A673 (cell line): ENCODE data around the gene CEP95. TPM values are rescaled to one million over a fixed set of nuclear protein-coding genes. Genes with fewer than 3 reads are reported as not detected.

ENCODE experiments used
- BruUV-seq: library from RNA; stranded (reverse); fragments of 400-500 nt; replicated peaks from 2 replicates; lab custom pipeline; 2021; lab: Mats Ljungman, UMichigan
- CTCF ChIA-PET: fragments of 300-600 bp; sonication (Branson Sonifier 250); formaldehyde crosslinking; loops from one replicate; lab custom pipeline; 2022; ENCODE audit warnings: antibody characterized with exemption; lab: Charles Lee
- POLR2A ChIA-PET: fragments of 300-600 bp; sonication (Branson Sonifier 250); formaldehyde crosslinking; loops from one replicate; lab custom pipeline; 2022; ENCODE audit warnings: antibody characterized with exemption; ENCODE audit not compliant: low non-redundant PET; lab: Charles Lee
- DNase-seq: peaks from one replicate; pipeline ENCODE4 v3.0.0-alpha.2; 2015; ENCODE audit warnings: low spot score
- H3K27ac ChIP-seq: fragments of 200-600 bp; sonication (generic); 2 replicates; pipeline ENCODE4 v1.5.1; 2016; ENCODE audit warnings: mixed run types, low read depth, mild to moderate bottlenecking, mixed read lengths, antibody characterized with exemption, low read length; ENCODE audit not compliant: poor library complexity, severe bottlenecking
- H3K27me3 ChIP-seq: fragments of 200-600 bp; sonication (generic); replicated peaks from 2 replicates; pipeline ENCODE4 v1.6.1; 2017; ENCODE audit warnings: mixed run types, low read depth, mild to moderate bottlenecking, mixed read lengths, antibody characterized with exemption, low read length; ENCODE audit not compliant: insufficient read depth, poor library complexity
- H3K36me3 ChIP-seq: fragments of 200-600 bp; sonication (generic); 2 replicates; pipeline ENCODE4 v1.6.1; 2016; ENCODE audit warnings: mixed run types, mild to moderate bottlenecking, mixed read lengths, antibody characterized with exemption, low read length; ENCODE audit not compliant: insufficient read depth, poor library complexity, severe bottlenecking
- H3K4me1 ChIP-seq: fragments of 200-600 bp; sonication (generic); 2 replicates; pipeline ENCODE4 v1.6.1; 2017; ENCODE audit warnings: mixed run types, mild to moderate bottlenecking, mixed read lengths, antibody characterized with exemption, low read length; ENCODE audit not compliant: insufficient read depth, poor library complexity, severe bottlenecking
- H3K4me3 ChIP-seq: fragments of 200-600 bp; sonication (generic); 2 replicates; pipeline ENCODE4 v1.5.1; 2016; ENCODE audit warnings: low read depth, mixed run types, mild to moderate bottlenecking, mixed read lengths, low read length; ENCODE audit not compliant: poor library complexity, severe bottlenecking
- H3K9me3 ChIP-seq: fragments of 200-600 bp; sonication (generic); 2 replicates; pipeline ENCODE4 v1.6.1; 2016; ENCODE audit warnings: mixed run types, low read depth, mild to moderate bottlenecking, mixed read lengths, antibody characterized with exemption, low read length; ENCODE audit not compliant: poor library complexity, severe bottlenecking
- CTCF ChIP-seq: fragments of 300-800, 200-600 bp; sonication (generic); conservative IDR thresholded peaks from 2 replicates; pipeline ENCODE4 v1.5.1; 2017; ENCODE audit warnings: low read depth, mild to moderate bottlenecking, antibody characterized with exemption, low read length, moderate library complexity, mixed read lengths
- EZH2 ChIP-seq: fragments of 200-600 bp; sonication (generic); IDR thresholded peaks from 2 replicates; pipeline ENCODE4 v1.6.1; 2017; ENCODE audit warnings: borderline replicate concordance, low read depth, mild to moderate bottlenecking, mixed read lengths, antibody characterized with exemption, low read length; ENCODE audit not compliant: poor library complexity, severe bottlenecking
- intact Hi-C: fragments of 100-400 bp; cut with micrococcal nuclease; formaldehyde crosslinking; loops from one replicate; pipeline ENCODE4 v1.10.0; 2022; ENCODE audit not compliant: unreplicated experiment
- total RNA-seq: library from RNA; stranded (reverse); gene quantifications from 2 replicates; pipeline ENCODE4 v1.2.3, GENCODE V29; 2021

Gene CEP95
- total RNA-seq, 1 experiment from 2014 or later: 66.8 TPM

- no peak for DNase-seq
- Histone ChIP-seq H3K36me3 (peaks cover 17% of the 10 kb centered on the region), H3K27ac (no peak overlapping the region), H3K4me1 (no peaks in the 10 kb centered on the region), H3K4me3 (no peak overlapping the region), H3K27me3 (no peaks in the 10 kb centered on the region), H3K9me3 (no peaks in the 10 kb centered on the region)
- intact Hi-C loops: no loop called here
- ChIA-PET CTCF (no interaction called here), POLR2A (no interaction called here)
- no peak for TF ChIP-seq EZH2
- TF ChIP-seq CTCF: no peak
- BruUV-seq: no TSS peak
Observed at GRCh38 chr17:64564098-64564497, 57.3 kb downstream of the CEP95 start.

GRCh38 chr17:64565563-64565962 lies 58.8 kb downstream of the CEP95 start:
- TF ChIP-seq CTCF (no peak), EZH2 (no peak)
- intact Hi-C loops: no loop called here
- Histone ChIP-seq H3K36me3 (peaks cover 21% of the 10 kb centered on the region), H3K4me1 (no peaks in the 10 kb centered on the region), H3K4me3 (no peak overlapping the region), H3K27me3 (no peaks in the 10 kb centered on the region), H3K27ac (no peak overlapping the region), H3K9me3 (no peaks in the 10 kb centered on the region)
- DNase-seq: no peak
- POLR2A ChIA-PET: no interaction called here
- no TSS peak for BruUV-seq
- CTCF ChIA-PET: no interaction called here

DNA sequence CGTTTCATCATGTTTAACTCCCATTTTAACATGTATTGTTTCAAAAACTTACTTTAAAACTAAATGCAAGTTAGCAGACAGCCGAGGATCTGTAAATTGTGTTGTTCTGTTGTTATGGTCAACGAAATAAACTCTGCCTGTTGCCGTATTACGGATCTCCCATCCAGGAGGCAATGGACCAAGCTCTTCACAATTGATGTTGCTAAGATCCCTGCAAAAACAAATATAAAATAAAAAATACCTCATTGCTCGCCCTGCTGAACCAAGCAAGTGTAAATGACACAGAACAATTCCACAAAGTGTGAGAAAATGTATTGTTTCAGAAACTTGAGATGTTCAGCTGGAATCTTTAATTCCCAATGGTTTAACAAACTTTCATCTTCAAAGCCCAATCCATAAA lies 65.0 kb downstream of the CEP95 start:
- H3K36me3 ChIP-seq: peaks cover 18% of the 10 kb centered on the region
- H3K27ac ChIP-seq: no peak overlapping the region
- intact Hi-C loops: no loop called here
- TF ChIP-seq CTCF (no peak), EZH2 (no peak)
- no TSS peak for BruUV-seq
- H3K4me3 ChIP-seq: no peak overlapping the region
- H3K27me3 ChIP-seq: no peaks in the 10 kb centered on the region
- H3K4me1 ChIP-seq: peaks cover 3% of the 10 kb centered on the region
- CTCF ChIA-PET: no interaction called here
- POLR2A ChIA-PET: no interaction called here
- DNase-seq: no peak
- H3K9me3 ChIP-seq: no peaks in the 10 kb centered on the region
